SK-N-SH treated with all-trans-retinoic acid at 6 μM for 48 hours (cell line): ENCODE results near the gene DLK1.

Source experiments
- ATAC-seq: fragments of 200-7000 bp; cut with Tn5 transposase; 3 replicates; pipeline ENCODE4 v1.9.1; 2020; ENCODE audit warnings: mild to moderate bottlenecking, moderate library complexity
- ARNTL ChIP-seq: fragments of 450-650 bp; formaldehyde crosslinking; IDR thresholded peaks from 2 replicates; pipeline ENCODE4 v1.5.0; 2020; ENCODE audit warnings: low read depth, mild to moderate bottlenecking, moderate library complexity, borderline replicate concordance
- BACH2 ChIP-seq: fragments of 250-450 bp; sonication (Bioruptor Pico); IDR thresholded peaks from 2 replicates; pipeline ENCODE4 v1.9.0; 2021; ENCODE audit warnings: mild to moderate bottlenecking, borderline replicate concordance
- CSDC2 ChIP-seq: fragments of 250-450 bp; sonication (Bioruptor Pico); IDR thresholded peaks from 2 replicates; pipeline ENCODE4 v1.5.0; 2020; ENCODE audit warnings: mild to moderate bottlenecking, moderate library complexity
- ESRRG ChIP-seq: fragments of 250-450 bp; sonication (Bioruptor Pico); IDR thresholded peaks from 2 replicates; pipeline ENCODE4 v1.6.1; 2021; ENCODE audit warnings: mild to moderate bottlenecking
- GLIS3 ChIP-seq: fragments of 250-450 bp; sonication (Bioruptor Pico); IDR thresholded peaks from 2 replicates; pipeline ENCODE4 v1.5.0; 2020; ENCODE audit warnings: mild to moderate bottlenecking, moderate library complexity
- ISL1 ChIP-seq: fragments of 250-450 bp; sonication (Bioruptor Pico); IDR thresholded peaks from 2 replicates; pipeline ENCODE4 v2.1.2; 2022; ENCODE audit warnings: mild to moderate bottlenecking, moderate library complexity
- OSR1 ChIP-seq: fragments of 250-450 bp; sonication (Bioruptor Pico); IDR thresholded peaks from 2 replicates; pipeline ENCODE4 v1.8.0; 2022; ENCODE audit warnings: moderate library complexity, mild to moderate bottlenecking, inconsistent platforms
- PPARA ChIP-seq: fragments of 250-450 bp; sonication (Bioruptor Pico); IDR thresholded peaks from 2 replicates; pipeline ENCODE4 v1.5.0; 2020; ENCODE audit warnings: mild to moderate bottlenecking, borderline replicate concordance
- SNAI2 ChIP-seq: fragments of 250-450 bp; sonication (Bioruptor Pico); IDR thresholded peaks from 2 replicates; pipeline ENCODE4 v1.5.0; 2020; ENCODE audit warnings: mild to moderate bottlenecking, moderate library complexity
- TCF4 ChIP-seq: fragments of 250-450 bp; sonication (Bioruptor Pico); IDR thresholded peaks from 2 replicates; pipeline ENCODE4 v1.8.0; 2021; ENCODE audit warnings: mild to moderate bottlenecking, moderate library complexity, borderline replicate concordance
- TOX ChIP-seq: fragments of 250-450 bp; sonication (Bioruptor Pico); IDR thresholded peaks from 2 replicates; pipeline ENCODE4 v1.8.0; 2021; ENCODE audit warnings: mild to moderate bottlenecking, moderate library complexity, borderline replicate concordance
- ZC3H10 ChIP-seq: fragments of 250-450 bp; sonication (Bioruptor Pico); IDR thresholded peaks from 2 replicates; pipeline ENCODE4 v1.5.1; 2021; ENCODE audit warnings: mild to moderate bottlenecking, moderate library complexity
- ZFP3 ChIP-seq: fragments of 250-450 bp; sonication (Bioruptor Pico); IDR thresholded peaks from 2 replicates; pipeline ENCODE4 v1.5.0; 2020; ENCODE audit warnings: mild to moderate bottlenecking, moderate library complexity
- ZFP30 ChIP-seq: fragments of 450-650 bp; formaldehyde crosslinking; IDR thresholded peaks from 2 replicates; pipeline ENCODE4 v1.5.0; 2022; ENCODE audit warnings: mild to moderate bottlenecking, moderate library complexity
- ZNF565 ChIP-seq: fragments of 450-650 bp; formaldehyde crosslinking; conservative IDR thresholded peaks from 2 replicates; pipeline ENCODE4 v1.5.0; 2020; ENCODE audit warnings: low read depth, mild to moderate bottlenecking, moderate library complexity
- ZNF70 ChIP-seq: fragments of 450-650 bp; formaldehyde crosslinking; IDR thresholded peaks from 2 replicates; pipeline ENCODE4 v1.5.0; 2020; ENCODE audit warnings: mild to moderate bottlenecking, moderate library complexity
- TF ChIP-seq, protein P1 (sequence below): fragments of 250-450 bp; sonication (Bioruptor Pico); IDR thresholded peaks from 2 replicates; pipeline ENCODE4 v1.5.1; 2020; ENCODE audit warnings: low read depth, mild to moderate bottlenecking, moderate library complexity
- TF ChIP-seq, protein P2 (sequence below): fragments of 250-450 bp; sonication (Bioruptor Pico); IDR thresholded peaks from 2 replicates; pipeline ENCODE4 v1.8.0; 2021; ENCODE audit warnings: low read depth, mild to moderate bottlenecking, moderate library complexity, borderline replicate concordance
- TF ChIP-seq, protein P3 (sequence below): fragments of 250-450 bp; sonication (Bioruptor Pico); IDR thresholded peaks from 2 replicates; pipeline ENCODE4 v1.8.0; 2020; ENCODE audit warnings: mild to moderate bottlenecking, moderate library complexity, borderline replicate concordance
- TF ChIP-seq, protein P4 (sequence below): fragments of 250-450 bp; sonication (Bioruptor Pico); IDR thresholded peaks from 2 replicates; pipeline ENCODE4 v1.5.0; 2020; ENCODE audit warnings: mild to moderate bottlenecking, moderate library complexity
- TF ChIP-seq, protein P5 (sequence below): fragments of 250-450 bp; sonication (Bioruptor Pico); IDR thresholded peaks from 2 replicates; pipeline ENCODE4 v1.5.1; 2021; ENCODE audit warnings: mild to moderate bottlenecking, moderate library complexity

The DLK1 gene

DNA sequence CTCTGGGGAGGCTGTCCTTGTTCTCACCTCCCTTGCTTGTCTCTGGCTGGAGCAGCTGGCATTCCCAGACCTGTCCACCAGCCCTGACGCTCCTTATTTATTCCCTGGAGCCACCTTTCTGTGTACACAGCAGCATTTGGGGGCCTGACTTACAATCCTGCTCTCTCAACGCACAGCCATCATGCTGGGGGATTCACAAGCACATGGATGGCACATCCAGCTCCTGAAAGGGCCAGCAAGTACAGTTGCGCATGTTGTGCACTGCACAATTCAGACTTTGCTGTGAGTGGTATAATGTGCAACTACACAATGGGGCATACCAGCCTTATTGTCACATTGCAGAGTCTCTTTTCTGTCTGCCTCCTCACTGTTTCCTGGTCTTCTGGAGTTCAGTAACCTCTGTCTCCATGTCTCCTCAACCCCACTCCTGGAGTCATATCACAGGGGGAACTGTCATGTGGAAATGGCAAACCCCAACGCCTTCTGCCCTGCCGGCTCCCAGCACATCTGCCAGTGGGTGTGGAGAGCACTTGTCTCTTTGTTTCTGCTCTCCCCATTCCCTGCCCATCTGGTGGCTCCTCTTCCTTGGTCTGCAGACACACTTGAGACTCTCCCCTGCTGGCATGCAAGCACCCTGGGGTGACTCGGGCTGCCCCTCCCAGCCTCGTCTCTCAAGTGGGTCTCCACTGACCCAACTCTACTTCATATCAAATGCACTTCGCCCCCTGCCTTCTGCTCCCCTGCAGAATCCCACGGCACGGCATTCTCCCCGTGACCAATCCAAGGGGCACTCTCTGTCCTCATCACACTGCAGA is 58.0 kb downstream of the DLK1 start:
- no peak for ATAC-seq

DNA sequence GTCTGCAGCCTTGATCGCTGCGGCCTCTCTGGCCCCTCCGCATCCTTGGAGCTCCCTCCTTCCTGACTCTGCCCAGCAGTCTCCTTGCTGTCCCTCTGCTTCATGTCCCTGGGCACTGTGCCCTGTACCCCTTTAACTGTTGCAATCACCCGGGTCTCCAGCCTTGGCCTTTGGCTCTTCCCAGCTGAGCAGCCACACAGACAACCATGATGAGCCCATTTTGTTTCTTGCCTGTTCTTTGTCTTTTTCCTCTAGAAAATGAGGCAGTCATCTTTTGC is 58.6 kb downstream of the DLK1 start:
- TF ChIP-seq OSR1 (CRISPR knock-in tag) (no peak), ZFP30 (CRISPR knock-in tag) (no peak), ISL1 (CRISPR knock-in tag) (no peak), TCF4 (CRISPR knock-in tag) (no peak), ZFP3 (CRISPR knock-in tag) (no peak), CSDC2 (CRISPR knock-in tag) (no peak)
- ATAC-seq = no peak

More for the DNA sequence above, 58.0 kb downstream of the DLK1 start:
- no peak for TF ChIP-seq ZC3H10 (CRISPR knock-in tag)
- TF ChIP-seq CSDC2 (CRISPR knock-in tag) = no peak
- TF ChIP-seq ISL1 (CRISPR knock-in tag) = no peak
- no peak for TF ChIP-seq ESRRG
- TF ChIP-seq ZNF565 (CRISPR knock-in tag) = no peak
- TF ChIP-seq ARNTL (CRISPR knock-in tag) = no peak
- TF ChIP-seq, protein P1, sequence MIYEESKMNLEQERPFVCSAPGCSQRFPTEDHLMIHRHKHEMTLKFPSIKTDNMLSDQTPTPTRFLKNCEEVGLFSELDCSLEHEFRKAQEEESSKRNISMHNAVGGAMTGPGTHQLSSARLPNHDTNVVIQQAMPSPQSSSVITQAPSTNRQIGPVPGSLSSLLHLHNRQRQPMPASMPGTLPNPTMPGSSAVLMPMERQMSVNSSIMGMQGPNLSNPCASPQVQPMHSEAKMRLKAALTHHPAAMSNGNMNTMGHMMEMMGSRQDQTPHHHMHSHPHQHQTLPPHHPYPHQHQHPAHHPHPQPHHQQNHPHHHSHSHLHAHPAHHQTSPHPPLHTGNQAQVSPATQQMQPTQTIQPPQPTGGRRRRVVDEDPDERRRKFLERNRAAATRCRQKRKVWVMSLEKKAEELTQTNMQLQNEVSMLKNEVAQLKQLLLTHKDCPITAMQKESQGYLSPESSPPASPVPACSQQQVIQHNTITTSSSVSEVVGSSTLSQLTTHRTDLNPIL (CRISPR knock-in tag) = no peak
- no peak for TF ChIP-seq SNAI2 (CRISPR knock-in tag)
- TF ChIP-seq, protein P2, sequence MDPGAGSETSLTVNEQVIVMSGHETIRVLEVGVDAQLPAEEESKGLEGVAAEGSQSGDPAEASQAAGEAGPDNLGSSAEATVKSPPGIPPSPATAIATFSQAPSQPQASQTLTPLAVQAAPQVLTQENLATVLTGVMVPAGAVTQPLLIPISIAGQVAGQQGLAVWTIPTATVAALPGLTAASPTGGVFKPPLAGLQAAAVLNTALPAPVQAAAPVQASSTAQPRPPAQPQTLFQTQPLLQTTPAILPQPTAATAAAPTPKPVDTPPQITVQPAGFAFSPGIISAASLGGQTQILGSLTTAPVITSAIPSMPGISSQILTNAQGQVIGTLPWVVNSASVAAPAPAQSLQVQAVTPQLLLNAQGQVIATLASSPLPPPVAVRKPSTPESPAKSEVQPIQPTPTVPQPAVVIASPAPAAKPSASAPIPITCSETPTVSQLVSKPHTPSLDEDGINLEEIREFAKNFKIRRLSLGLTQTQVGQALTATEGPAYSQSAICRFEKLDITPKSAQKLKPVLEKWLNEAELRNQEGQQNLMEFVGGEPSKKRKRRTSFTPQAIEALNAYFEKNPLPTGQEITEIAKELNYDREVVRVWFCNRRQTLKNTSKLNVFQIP = no peak
- no peak for TF ChIP-seq ZNF70 (CRISPR knock-in tag)
- TF ChIP-seq ZFP30 (CRISPR knock-in tag) = no peak
- no peak for TF ChIP-seq TOX (CRISPR knock-in tag)
- TF ChIP-seq ZFP3 (CRISPR knock-in tag) = no peak
- no peak for TF ChIP-seq OSR1 (CRISPR knock-in tag)
- no peak for TF ChIP-seq BACH2
- TF ChIP-seq, protein P3, sequence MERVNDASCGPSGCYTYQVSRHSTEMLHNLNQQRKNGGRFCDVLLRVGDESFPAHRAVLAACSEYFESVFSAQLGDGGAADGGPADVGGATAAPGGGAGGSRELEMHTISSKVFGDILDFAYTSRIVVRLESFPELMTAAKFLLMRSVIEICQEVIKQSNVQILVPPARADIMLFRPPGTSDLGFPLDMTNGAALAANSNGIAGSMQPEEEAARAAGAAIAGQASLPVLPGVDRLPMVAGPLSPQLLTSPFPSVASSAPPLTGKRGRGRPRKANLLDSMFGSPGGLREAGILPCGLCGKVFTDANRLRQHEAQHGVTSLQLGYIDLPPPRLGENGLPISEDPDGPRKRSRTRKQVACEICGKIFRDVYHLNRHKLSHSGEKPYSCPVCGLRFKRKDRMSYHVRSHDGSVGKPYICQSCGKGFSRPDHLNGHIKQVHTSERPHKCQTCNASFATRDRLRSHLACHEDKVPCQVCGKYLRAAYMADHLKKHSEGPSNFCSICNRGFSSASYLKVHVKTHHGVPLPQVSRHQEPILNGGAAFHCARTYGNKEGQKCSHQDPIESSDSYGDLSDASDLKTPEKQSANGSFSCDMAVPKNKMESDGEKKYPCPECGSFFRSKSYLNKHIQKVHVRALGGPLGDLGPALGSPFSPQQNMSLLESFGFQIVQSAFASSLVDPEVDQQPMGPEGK = no peak
- TF ChIP-seq GLIS3 (CRISPR knock-in tag) = no peak
- TF ChIP-seq TCF4 (CRISPR knock-in tag) = no peak
- no peak for TF ChIP-seq PPARA (CRISPR knock-in tag)
- TF ChIP-seq, protein P4, sequence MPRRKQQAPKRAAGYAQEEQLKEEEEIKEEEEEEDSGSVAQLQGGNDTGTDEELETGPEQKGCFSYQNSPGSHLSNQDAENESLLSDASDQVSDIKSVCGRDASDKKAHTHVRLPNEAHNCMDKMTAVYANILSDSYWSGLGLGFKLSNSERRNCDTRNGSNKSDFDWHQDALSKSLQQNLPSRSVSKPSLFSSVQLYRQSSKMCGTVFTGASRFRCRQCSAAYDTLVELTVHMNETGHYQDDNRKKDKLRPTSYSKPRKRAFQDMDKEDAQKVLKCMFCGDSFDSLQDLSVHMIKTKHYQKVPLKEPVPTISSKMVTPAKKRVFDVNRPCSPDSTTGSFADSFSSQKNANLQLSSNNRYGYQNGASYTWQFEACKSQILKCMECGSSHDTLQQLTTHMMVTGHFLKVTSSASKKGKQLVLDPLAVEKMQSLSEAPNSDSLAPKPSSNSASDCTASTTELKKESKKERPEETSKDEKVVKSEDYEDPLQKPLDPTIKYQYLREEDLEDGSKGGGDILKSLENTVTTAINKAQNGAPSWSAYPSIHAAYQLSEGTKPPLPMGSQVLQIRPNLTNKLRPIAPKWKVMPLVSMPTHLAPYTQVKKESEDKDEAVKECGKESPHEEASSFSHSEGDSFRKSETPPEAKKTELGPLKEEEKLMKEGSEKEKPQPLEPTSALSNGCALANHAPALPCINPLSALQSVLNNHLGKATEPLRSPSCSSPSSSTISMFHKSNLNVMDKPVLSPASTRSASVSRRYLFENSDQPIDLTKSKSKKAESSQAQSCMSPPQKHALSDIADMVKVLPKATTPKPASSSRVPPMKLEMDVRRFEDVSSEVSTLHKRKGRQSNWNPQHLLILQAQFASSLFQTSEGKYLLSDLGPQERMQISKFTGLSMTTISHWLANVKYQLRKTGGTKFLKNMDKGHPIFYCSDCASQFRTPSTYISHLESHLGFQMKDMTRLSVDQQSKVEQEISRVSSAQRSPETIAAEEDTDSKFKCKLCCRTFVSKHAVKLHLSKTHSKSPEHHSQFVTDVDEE (CRISPR knock-in tag) = no peak
- TF ChIP-seq, all 23 proteins: peak for 0

DNA sequence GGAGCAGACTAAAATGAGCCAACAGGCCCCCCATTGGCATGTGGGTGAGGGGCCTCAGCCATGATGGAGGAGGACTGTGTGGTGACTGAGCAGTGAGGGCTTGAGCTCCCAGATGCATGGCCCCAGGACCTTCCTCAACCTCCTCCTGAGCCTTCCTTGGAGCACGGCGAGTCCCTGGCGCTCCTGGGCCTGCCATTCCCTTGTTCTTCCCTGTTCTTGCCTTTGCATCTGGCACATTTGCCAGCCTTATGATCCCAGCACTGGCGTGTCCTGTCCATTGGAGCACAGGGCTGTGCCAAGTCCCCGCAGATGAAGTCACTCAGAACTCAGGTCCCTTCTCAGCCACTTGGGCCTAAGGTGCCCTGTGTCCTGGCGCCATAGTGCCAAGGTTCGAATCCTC is 58.9 kb downstream of the DLK1 start:
- no peak for ATAC-seq
- TF ChIP-seq TOX (CRISPR knock-in tag) (no peak), ZNF565 (CRISPR knock-in tag) (no peak), ISL1 (CRISPR knock-in tag) (no peak), ZNF70 (CRISPR knock-in tag) (no peak), SNAI2 (CRISPR knock-in tag) (no peak), GLIS3 (CRISPR knock-in tag) (no peak), OSR1 (CRISPR knock-in tag) (no peak), TCF4 (CRISPR knock-in tag) (no peak), PPARA (CRISPR knock-in tag) (no peak)
- TF ChIP-seq, protein P1 (CRISPR knock-in tag) = no peak
- TF ChIP-seq, protein P4 (CRISPR knock-in tag) = no peak
- TF ChIP-seq, protein P5, sequence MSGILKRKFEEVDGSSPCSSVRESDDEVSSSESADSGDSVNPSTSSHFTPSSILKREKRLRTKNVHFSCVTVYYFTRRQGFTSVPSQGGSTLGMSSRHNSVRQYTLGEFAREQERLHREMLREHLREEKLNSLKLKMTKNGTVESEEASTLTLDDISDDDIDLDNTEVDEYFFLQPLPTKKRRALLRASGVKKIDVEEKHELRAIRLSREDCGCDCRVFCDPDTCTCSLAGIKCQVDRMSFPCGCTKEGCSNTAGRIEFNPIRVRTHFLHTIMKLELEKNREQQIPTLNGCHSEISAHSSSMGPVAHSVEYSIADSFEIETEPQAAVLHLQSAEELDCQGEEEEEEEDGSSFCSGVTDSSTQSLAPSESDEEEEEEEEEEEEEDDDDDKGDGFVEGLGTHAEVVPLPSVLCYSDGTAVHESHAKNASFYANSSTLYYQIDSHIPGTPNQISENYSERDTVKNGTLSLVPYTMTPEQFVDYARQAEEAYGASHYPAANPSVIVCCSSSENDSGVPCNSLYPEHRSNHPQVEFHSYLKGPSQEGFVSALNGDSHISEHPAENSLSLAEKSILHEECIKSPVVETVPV (CRISPR knock-in tag) = no peak
